ENCODE measurements around the gene WAPL.
"Not testable (repeated sequence)": the region's sequence is repeated elsewhere in the genome, so short reads cannot be mapped to it uniquely, and the experiment has no call there.

The WAPL gene

DNA sequence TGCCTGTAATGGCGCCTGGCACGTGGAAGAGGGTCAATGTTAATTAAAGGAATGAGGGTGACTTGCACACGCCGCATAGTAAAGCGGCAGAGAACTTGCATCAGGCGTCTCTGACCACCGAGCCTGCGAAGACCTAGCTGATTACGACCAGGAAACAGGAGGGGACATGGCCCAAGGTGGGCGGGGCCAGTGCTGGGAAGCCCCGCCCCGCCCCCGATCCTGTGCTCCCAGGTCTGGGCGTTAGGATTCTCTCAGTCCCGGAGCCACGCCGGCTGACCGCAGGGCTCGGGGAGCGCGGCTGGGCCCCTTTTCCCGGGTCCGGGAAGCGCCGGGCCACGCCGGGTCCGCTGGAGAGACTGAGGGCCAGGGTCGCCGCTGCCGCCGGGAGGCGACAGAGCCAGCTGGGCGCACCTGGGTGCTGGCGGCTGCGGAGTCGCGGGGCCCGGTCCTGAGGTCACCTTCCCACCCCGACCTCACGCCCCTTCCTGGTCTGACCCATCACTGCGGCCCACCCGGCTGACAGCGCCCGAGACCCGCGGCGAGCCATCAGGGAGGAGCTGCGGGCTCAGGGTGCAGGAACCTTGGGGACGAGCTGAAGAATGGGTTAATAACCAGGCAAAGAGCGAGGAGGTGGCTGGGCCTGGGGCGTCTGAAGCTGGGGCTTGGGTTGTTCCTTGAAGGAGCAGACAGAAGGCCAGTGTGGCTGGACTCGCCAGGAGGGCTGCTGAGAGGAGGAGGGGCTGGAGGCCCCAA, 132.0 kb downstream of the WAPL start:
- peak; percentile 65 for DNase-seq

DNA sequence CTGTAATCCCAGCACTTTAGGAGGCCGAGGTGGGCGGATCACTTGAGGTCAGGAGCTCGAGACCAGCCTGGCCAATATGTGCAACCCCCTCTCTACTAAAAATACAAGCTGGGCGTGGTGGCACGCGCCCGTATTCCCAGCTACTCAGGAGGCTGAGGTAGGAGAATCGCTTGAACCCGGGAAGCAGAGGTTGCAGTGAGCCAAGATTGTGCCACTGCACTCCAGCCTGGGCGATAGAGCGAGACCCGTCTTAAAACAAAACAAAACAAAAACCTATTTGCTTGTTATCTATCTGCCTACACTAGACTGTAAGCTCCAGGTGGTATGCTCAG, 132.5 kb downstream of the WAPL start:
- DNase-seq: not testable (repeated sequence)

DNA sequence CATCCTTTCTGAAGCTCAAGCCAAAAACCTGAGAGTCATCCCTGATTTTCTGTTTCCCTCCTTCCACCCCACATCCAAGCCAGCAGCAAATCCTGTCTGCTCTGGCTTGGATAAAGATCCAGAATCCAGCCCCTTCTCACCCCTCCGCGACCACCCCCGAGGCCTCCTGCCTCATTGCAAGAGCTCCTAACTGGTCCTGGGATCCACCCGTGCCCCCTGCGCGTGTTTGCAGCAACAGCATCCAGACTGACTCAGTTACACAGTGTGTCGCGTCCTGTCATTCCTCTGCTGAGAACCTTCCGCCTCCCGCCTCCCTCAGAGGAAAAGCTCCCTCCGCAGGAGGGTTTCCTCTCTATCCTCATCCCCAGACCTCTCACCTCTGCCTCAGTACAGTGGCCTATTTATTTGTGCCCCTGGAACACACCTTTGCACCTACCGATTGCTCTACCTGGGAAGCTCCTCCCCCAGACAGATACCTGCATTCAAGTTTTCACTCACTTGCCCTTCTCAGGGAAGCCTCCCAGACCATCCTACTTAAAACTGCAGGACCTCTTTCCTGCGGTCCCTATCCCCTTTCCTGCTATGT, 133.4 kb downstream of the WAPL start:
- no peak for DNase-seq

DNA sequence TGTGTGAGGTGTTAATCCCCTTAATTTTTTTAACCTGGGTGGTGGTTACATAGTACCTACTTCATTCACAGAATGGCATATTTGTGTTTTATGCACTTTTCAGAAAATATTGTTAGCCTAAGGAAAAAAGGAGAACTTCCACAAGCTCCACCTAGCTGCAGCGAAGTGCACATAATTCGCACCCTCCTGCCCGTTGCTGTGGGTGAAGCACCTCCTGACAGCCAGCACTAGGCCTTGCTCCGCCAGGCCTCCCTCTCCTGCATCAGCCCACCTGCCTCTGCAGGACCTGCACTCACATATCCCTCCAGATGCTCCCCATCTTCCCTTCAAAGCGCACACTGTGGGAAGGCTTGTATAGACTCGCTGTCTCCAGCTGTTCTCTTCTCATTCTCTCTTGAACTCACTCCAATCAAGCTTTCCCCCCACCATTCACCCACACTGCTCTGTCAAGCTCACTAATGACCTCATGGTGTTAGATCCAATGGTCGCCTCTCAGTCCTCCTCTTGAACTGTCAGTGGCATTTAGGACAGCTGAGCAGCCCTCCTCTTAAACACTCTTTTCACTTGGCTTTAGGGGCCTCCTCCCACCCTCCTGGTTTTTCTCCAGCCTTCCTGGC, 134.3 kb downstream of the WAPL start:
- no peak for DNase-seq

DNA sequence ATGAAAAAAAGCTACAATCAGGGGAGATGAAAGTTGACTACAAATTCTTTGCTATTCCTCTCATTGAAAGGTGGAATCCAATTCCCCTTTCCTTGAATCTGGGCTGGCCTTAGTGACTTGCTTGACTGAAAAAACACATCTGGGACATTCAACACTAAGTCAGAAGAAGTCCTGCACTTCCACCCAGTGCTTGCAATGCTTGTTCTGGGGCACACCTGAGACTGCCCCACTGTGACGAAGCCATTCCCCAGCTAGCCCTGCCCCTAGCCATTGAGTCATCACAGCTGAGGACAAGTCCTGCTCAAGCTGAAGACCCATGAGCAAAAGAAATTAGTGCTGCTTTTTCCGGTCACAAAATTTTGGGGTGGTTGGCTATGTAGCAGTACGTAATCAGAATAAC, 135.8 kb downstream of the WAPL start:
- DNase-seq: no peak

All from right kidney (tissue), 1 donor.